ENCODE measurements around the gene CHCHD6.
A peak's percentile ranks its signal among the peaks of the same experiment; 100 is the strongest.

The CHCHD6 gene

DNA sequence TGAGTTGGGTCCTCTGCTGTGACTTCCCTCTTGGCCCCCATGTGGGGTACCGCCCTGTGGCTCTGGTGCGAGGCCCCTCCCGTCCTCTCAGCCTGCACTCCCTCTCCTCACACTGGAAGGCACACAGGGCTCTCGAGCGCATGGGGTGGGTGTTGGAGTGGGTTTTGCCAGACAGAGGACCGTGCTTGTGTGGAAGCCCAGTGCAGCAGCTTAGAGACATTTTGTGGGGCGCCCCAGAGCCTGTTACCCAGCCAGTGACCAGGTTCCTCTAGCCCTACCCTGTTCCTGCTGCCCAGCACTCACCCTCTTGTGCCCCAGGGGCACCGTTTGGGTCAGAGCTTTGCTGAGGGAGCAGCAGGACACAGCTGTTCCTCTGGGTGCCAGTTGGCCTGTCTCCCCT is 288.7 kb downstream of the CHCHD6 start:
- peak overlapping the region; percentile 3 for H2BK12ac ChIP-seq (ENCODE audit: low read length)
- H3K23ac ChIP-seq (ENCODE audit: low read depth, low read length, poor library complexity): no peak overlapping the region
- WGBS, 2 donors (ENCODE audit: extremely low coverage in 2 of 2, insufficient read length in 2 of 2, insufficient replicate concordance in 1 of 2): no CpG with 5 or more reads among the region's 8 CpGs
- no peak for DNase-seq (ENCODE audit: low spot score)
- H3K27ac ChIP-seq (replicated peaks; ENCODE audit: low read length): no peak overlapping the region
- no peak overlapping the region for H4K91ac ChIP-seq (ENCODE audit: low read depth, low read length, poor library complexity)
- no peak overlapping the region for H2BK120ac ChIP-seq (ENCODE audit: low read depth, low read length)
- no peaks in the 10 kb centered on the region for H3K27me3 ChIP-seq (ENCODE audit: control insufficient read depth in 3 of 3, insufficient read depth in 3 of 3, low read depth in 1 of 3, low read length in 3 of 3)
- peaks cover 67% of the 10 kb centered on the region for H3K79me1 ChIP-seq (ENCODE audit: low read depth, low read length)
- H3K4me2 ChIP-seq (ENCODE audit: insufficient read depth, low read length, poor library complexity, severe bottlenecking): no peak overlapping the region
- peaks cover 0 to 10% of the 10 kb centered on the region in 2 donors for H3K4me1 ChIP-seq (ENCODE audit: control insufficient read depth in 2 of 2, insufficient read depth in 1 of 2, low read depth in 1 of 2, low read length in 2 of 2)
- peak overlapping the region; percentile 37 for H2AK5ac ChIP-seq (ENCODE audit: low read depth, low read length)
- no peak overlapping the region for H3K9ac ChIP-seq (ENCODE audit: low read depth, low read length, poor library complexity)
- H3K14ac ChIP-seq (ENCODE audit: low read length): peak overlapping the region; percentile 31
- H3K4me3 ChIP-seq (ENCODE audit: low read length in 2 of 2): no peak overlapping the region
- H3K18ac ChIP-seq (ENCODE audit: low read length): no peak overlapping the region
- H2BK5ac ChIP-seq (ENCODE audit: low read length): no peak overlapping the region
- no peak overlapping the region for H4K8ac ChIP-seq (ENCODE audit: low read depth, low read length)
- no peak overlapping the region for H2BK15ac ChIP-seq (ENCODE audit: low read length)
- no peak overlapping the region for H2AFZ ChIP-seq (ENCODE audit: low read length)
- peaks cover 52 to 93% of the 10 kb centered on the region in 2 donors for H3K36me3 ChIP-seq (replicated peaks in 1 of 2; ENCODE audit: control insufficient read depth in 2 of 2, insufficient read depth in 2 of 2, low read length in 2 of 2)
- H3K4ac ChIP-seq (ENCODE audit: low read length): no peak overlapping the region
- no peaks in the 10 kb centered on the region for H3K9me3 ChIP-seq (replicated peaks in 1 of 2; ENCODE audit: control insufficient read depth in 2 of 2, insufficient read depth in 1 of 2, low read depth in 1 of 2, low read length in 2 of 2)

GRCh38 chr3:126993436-126993835 is 289.4 kb downstream of the CHCHD6 start:
- no peak overlapping the region for H3K9ac ChIP-seq (ENCODE audit: low read depth, low read length, poor library complexity)
- no peak overlapping the region for H2BK12ac ChIP-seq (ENCODE audit: low read length)
- peaks cover 0 to 11% of the 10 kb centered on the region in 2 donors for H3K4me1 ChIP-seq (ENCODE audit: control insufficient read depth in 2 of 2, insufficient read depth in 1 of 2, low read depth in 1 of 2, low read length in 2 of 2)
- H2BK120ac ChIP-seq (ENCODE audit: low read depth, low read length): no peak overlapping the region
- no peak overlapping the region for H2BK15ac ChIP-seq (ENCODE audit: low read length)
- H2AFZ ChIP-seq (ENCODE audit: low read length): no peak overlapping the region
- no peak overlapping the region for H2AK5ac ChIP-seq (ENCODE audit: low read depth, low read length)
- no peak overlapping the region for H3K23ac ChIP-seq (ENCODE audit: low read depth, low read length, poor library complexity)
- no peaks in the 10 kb centered on the region for H3K27me3 ChIP-seq (ENCODE audit: control insufficient read depth in 3 of 3, insufficient read depth in 3 of 3, low read depth in 1 of 3, low read length in 3 of 3)
- no peak overlapping the region for H4K91ac ChIP-seq (ENCODE audit: low read depth, low read length, poor library complexity)
- no peak overlapping the region for H3K4me3 ChIP-seq (ENCODE audit: low read length in 2 of 2)
- H3K36me3 ChIP-seq (replicated peaks in 1 of 2; ENCODE audit: control insufficient read depth in 2 of 2, insufficient read depth in 2 of 2, low read length in 2 of 2): peaks cover 56 to 93% of the 10 kb centered on the region in 2 donors
- H3K4ac ChIP-seq (ENCODE audit: low read length): no peak overlapping the region
- H4K8ac ChIP-seq (ENCODE audit: low read depth, low read length): no peak overlapping the region
- no peak for DNase-seq (ENCODE audit: low spot score)
- peak overlapping the region; percentile 8 for H3K18ac ChIP-seq (ENCODE audit: low read length)
- H3K14ac ChIP-seq (ENCODE audit: low read length): no peak overlapping the region
- no CpG with 5 or more reads among the region's 9 CpGs for WGBS, 2 donors (ENCODE audit: extremely low coverage in 2 of 2, insufficient read length in 2 of 2, insufficient replicate concordance in 1 of 2)
- H3K79me1 ChIP-seq (ENCODE audit: low read depth, low read length): peaks cover 70% of the 10 kb centered on the region
- H3K27ac ChIP-seq (replicated peaks; ENCODE audit: low read length): no peak overlapping the region
- no peak overlapping the region for H2BK5ac ChIP-seq (ENCODE audit: low read length)
- H3K9me3 ChIP-seq (replicated peaks in 1 of 2; ENCODE audit: control insufficient read depth in 2 of 2, insufficient read depth in 1 of 2, low read depth in 1 of 2, low read length in 2 of 2): no peaks in the 10 kb centered on the region
- no peak overlapping the region for H3K4me2 ChIP-seq (ENCODE audit: insufficient read depth, low read length, poor library complexity, severe bottlenecking)

DNA sequence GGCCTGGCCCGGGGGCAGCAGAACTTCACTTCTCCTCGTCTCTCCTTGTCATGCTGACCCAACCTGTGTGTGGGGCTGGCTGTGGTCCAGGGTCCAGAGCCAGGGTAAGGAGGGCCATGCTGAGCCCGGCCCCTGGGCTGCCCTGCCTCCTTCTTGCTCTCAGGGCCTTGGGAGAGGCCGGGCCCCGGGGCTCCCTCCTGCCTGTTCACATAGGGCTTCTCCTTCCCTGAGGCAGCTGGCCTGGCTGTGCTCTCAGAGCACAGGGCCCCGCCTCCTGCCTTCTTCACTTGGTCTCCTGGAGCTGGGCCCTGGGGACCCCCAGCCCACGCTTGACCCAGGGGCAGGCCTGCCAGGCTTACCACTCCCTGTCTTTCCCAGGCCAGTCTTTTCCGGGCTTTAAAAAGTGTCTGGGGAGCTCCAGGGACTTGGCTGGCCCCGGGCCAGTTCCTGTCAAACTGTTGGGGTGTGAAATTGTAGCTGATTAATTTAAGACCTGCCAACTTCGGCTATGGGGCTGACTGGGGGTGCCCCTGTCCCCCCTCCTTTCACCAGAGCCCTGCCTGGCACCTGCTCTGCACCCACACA is 290.7 kb downstream of the CHCHD6 start:
- H4K91ac ChIP-seq (ENCODE audit: low read depth, low read length, poor library complexity): no peak overlapping the region
- H2AK5ac ChIP-seq (ENCODE audit: low read depth, low read length): no peak overlapping the region
- no peak overlapping the region for H4K8ac ChIP-seq (ENCODE audit: low read depth, low read length)
- H3K79me1 ChIP-seq (ENCODE audit: low read depth, low read length): peaks cover 66% of the 10 kb centered on the region
- peak overlapping the region; percentile 75 for H3K9ac ChIP-seq (ENCODE audit: low read depth, low read length, poor library complexity)
- no peak overlapping the region for H3K27ac ChIP-seq (replicated peaks; ENCODE audit: low read length)
- no peak overlapping the region for H2BK120ac ChIP-seq (ENCODE audit: low read depth, low read length)
- H3K4ac ChIP-seq (ENCODE audit: low read length): no peak overlapping the region
- H3K18ac ChIP-seq (ENCODE audit: low read length): no peak overlapping the region
- no peak for DNase-seq (ENCODE audit: low spot score)
- peak overlapping the region; percentile 21 for H3K14ac ChIP-seq (ENCODE audit: low read length)
- H3K23ac ChIP-seq (ENCODE audit: low read depth, low read length, poor library complexity): peak overlapping the region; percentile 85
- H2AFZ ChIP-seq (ENCODE audit: low read length): no peak overlapping the region
- H3K4me1 ChIP-seq (ENCODE audit: control insufficient read depth in 2 of 2, insufficient read depth in 1 of 2, low read depth in 1 of 2, low read length in 2 of 2): peaks cover 0 to 14% of the 10 kb centered on the region in 2 donors
- no peaks in the 10 kb centered on the region for H3K9me3 ChIP-seq (replicated peaks in 1 of 2; ENCODE audit: control insufficient read depth in 2 of 2, insufficient read depth in 1 of 2, low read depth in 1 of 2, low read length in 2 of 2)
- H2BK12ac ChIP-seq (ENCODE audit: low read length): no peak overlapping the region
- no peak overlapping the region for H3K4me2 ChIP-seq (ENCODE audit: insufficient read depth, low read length, poor library complexity, severe bottlenecking)
- no peak overlapping the region for H3K4me3 ChIP-seq (ENCODE audit: low read length in 2 of 2)
- peaks cover 44 to 82% of the 10 kb centered on the region in 2 donors for H3K36me3 ChIP-seq (replicated peaks in 1 of 2; ENCODE audit: control insufficient read depth in 2 of 2, insufficient read depth in 2 of 2, low read length in 2 of 2)
- WGBS, 2 donors (ENCODE audit: extremely low coverage in 2 of 2, insufficient read length in 2 of 2, insufficient replicate concordance in 1 of 2): no CpG with 5 or more reads among the region's 10 CpGs
- no peak overlapping the region for H2BK15ac ChIP-seq (ENCODE audit: low read length)
- no peaks in the 10 kb centered on the region for H3K27me3 ChIP-seq (ENCODE audit: control insufficient read depth in 3 of 3, insufficient read depth in 3 of 3, low read depth in 1 of 3, low read length in 3 of 3)
- H2BK5ac ChIP-seq (ENCODE audit: low read length): no peak overlapping the region

DNA sequence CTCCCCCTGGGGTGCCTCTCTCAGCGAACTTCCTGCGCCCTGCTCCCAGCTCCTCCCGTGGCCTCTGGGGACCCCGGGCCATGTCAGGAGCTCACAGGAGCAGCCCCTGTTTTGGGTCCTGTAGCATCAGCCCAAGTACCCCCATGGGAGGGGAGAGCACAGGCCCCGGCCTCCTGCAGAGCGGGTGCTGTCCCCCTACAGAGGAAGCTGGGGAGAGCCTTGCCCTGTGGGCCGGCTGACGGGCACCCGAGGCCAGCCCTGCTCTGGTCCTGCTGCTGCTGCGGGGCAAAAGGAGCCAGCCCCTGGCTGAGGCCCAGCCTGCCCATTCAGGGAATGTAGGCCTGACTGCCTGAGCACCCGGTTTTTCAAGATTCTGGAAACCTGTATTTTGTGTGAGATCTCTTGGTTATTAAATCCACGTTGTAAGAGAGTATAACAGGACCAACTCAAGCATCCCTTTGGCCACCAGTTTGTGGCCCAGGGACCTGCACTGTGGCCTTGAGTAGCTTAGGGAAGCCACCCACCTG is 291.3 kb downstream of the CHCHD6 start:
- H2BK5ac ChIP-seq (ENCODE audit: low read length): no peak overlapping the region
- H4K91ac ChIP-seq (ENCODE audit: low read depth, low read length, poor library complexity): no peak overlapping the region
- H2BK12ac ChIP-seq (ENCODE audit: low read length): no peak overlapping the region
- no peak overlapping the region for H3K4me3 ChIP-seq (ENCODE audit: low read length in 2 of 2)
- H3K27me3 ChIP-seq (ENCODE audit: control insufficient read depth in 3 of 3, insufficient read depth in 3 of 3, low read depth in 1 of 3, low read length in 3 of 3): no peaks in the 10 kb centered on the region
- H3K23ac ChIP-seq (ENCODE audit: low read depth, low read length, poor library complexity): peak overlapping the region; percentile 85
- peaks cover 65% of the 10 kb centered on the region for H3K79me1 ChIP-seq (ENCODE audit: low read depth, low read length)
- no peak for DNase-seq (ENCODE audit: low spot score)
- no peak overlapping the region for H3K9ac ChIP-seq (ENCODE audit: low read depth, low read length, poor library complexity)
- no CpG with 5 or more reads among the region's 12 CpGs for WGBS, 2 donors (ENCODE audit: extremely low coverage in 2 of 2, insufficient read length in 2 of 2, insufficient replicate concordance in 1 of 2)
- H3K27ac ChIP-seq (replicated peaks; ENCODE audit: low read length): no peak overlapping the region
- H2AK5ac ChIP-seq (ENCODE audit: low read depth, low read length): no peak overlapping the region
- no peak overlapping the region for H2AFZ ChIP-seq (ENCODE audit: low read length)
- H3K4me2 ChIP-seq (ENCODE audit: insufficient read depth, low read length, poor library complexity, severe bottlenecking): no peak overlapping the region
- H2BK120ac ChIP-seq (ENCODE audit: low read depth, low read length): no peak overlapping the region
- H3K36me3 ChIP-seq (replicated peaks in 1 of 2; ENCODE audit: control insufficient read depth in 2 of 2, insufficient read depth in 2 of 2, low read length in 2 of 2): peaks cover 38 to 76% of the 10 kb centered on the region in 2 donors
- peaks cover 0 to 14% of the 10 kb centered on the region in 2 donors for H3K4me1 ChIP-seq (ENCODE audit: control insufficient read depth in 2 of 2, insufficient read depth in 1 of 2, low read depth in 1 of 2, low read length in 2 of 2)
- peak overlapping the region; percentile 21 for H3K14ac ChIP-seq (ENCODE audit: low read length)
- no peaks in the 10 kb centered on the region for H3K9me3 ChIP-seq (replicated peaks in 1 of 2; ENCODE audit: control insufficient read depth in 2 of 2, insufficient read depth in 1 of 2, low read depth in 1 of 2, low read length in 2 of 2)
- H3K4ac ChIP-seq (ENCODE audit: low read length): no peak overlapping the region
- H4K8ac ChIP-seq (ENCODE audit: low read depth, low read length): no peak overlapping the region
- H3K18ac ChIP-seq (ENCODE audit: low read length): no peak overlapping the region
- no peak overlapping the region for H2BK15ac ChIP-seq (ENCODE audit: low read length)
